ENCODE results near the gene ZNF264.
"Not testable (repeated sequence)": the region's sequence is repeated elsewhere in the genome, so short reads cannot be mapped to it uniquely, and the experiment has no call there.

The ZNF264 gene

GRCh38 chr19:57245959-57246358, 54.7 kb downstream of the ZNF264 start:
- DNase-seq = no peak

DNA sequence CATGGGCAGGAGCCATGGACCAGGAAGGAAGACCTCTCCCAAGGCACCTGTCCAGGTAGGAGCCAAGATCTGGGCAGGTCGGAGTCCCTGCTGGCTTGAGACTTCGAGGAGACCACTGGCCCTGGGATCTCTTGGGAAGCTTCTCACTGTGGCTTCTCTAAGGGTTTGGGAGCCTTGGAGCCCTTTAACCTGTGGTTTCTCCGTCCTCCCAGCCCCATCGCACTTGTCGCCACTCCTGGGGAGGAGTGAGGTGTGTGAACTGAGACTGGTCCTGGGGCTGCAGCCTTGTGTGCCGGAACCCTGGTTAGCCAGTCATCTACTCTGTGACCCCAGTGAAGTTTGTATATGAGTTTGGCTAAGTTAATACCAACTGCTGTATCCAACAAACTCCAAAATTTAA, 57.3 kb downstream of the ZNF264 start:
- no peak for DNase-seq

DNA sequence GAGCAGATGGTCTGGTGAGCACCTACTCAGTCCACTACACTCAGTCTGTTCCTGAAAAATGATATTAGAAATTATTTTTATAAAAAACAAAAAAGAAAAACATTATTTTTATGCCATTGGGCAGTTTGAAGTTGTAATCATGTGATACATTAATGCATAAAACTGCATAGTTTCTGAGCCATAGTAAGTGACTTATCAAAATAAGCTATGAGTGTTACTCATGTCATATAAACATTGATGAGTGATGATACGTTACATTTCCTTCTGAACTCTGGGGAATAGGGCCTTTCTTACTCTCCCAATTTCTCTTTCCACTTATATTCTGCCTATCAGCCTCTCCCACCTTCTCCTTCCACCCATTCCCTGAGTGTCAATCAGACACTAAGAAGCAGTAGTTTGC, 58.0 kb downstream of the ZNF264 start:
- no peak for DNase-seq

GRCh38 chr19:57253767-57254166, 62.5 kb downstream of the ZNF264 start:
- DNase-seq = not testable (repeated sequence)

GRCh38 chr19:57262044-57262443, 70.7 kb downstream of the ZNF264 start:
- no peak for DNase-seq

DNA sequence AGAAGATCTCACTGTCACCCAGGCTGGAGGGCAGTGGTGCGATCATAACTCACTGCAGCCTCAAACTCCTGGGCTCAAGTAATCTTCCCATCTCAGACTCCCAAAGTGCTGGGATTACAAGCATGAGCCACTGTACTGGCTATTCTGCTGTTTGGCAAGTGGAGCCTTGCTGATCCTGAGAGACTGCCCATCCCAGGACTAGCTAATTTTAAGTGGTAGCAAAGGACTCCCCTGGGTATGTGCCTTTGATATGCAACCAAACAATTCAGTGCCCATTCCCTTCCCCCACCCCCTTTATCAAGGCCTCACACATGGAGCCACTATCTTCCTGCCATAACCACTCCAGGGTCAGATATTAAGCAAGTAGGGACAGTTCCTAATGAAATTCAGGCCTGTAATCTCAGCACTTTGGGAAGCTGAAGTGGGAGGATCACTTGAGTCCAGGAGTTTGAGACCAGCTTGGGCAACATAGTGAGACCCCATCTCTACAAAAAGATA, 72.0 kb downstream of the ZNF264 start:
- DNase-seq = no peak

DNA sequence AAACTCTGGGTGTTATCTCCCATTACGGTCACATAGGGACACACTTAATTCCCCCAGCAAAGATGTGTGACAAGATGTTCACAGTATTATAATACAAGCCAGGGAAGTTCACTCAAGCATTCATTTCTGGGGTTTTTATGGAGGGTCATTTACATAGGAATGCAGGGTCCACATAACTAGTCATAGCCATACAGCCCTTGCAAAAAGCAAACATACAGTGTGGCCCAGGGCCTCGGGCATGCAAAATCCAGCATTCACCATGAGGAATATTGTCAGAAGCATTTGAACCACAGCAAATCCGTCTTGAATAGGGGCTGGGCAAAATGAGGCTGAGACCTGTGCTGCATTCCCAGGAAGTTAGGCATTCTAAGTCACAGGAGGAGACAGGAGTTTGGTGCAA, 76.0 kb downstream of the ZNF264 start:
- DNase-seq = no peak

DNA sequence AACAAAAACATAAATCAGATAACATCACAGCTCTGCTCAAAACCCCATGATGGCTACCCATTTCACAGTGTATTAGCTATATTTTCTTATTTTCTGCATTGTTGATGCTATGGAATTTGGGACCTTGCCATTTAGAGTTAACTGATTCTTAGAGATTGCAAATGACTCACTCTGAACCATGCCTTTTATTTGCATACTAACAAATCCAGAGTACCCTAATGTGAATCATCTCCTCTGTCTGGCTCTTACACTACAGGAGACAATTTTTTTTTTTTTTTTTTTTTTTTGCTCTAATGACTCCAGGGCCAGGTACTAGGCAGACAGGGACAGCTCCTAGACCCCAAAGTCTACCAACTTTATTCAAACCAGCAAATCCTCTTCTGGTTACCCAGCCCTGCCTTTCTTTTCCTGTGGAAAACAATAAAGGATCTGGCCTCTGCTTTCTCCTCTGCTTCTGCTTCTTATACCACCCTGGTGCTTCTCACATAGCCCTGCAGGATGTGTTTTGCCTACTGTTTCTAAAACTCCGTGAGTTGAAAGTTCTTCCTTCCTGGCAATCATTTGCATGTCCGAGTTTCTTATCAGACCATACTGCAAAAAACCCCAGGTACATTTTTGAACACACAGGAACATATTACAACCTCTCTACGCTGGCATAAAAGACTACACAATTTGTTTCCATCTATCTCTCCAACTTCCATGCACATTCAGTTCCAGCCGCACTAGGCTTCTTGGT, 78.4 kb downstream of the ZNF264 start:
- no peak for DNase-seq

GRCh38 chr19:57271280-57271679, 80.0 kb downstream of the ZNF264 start:
- no peak for DNase-seq

Measured in GDM1 (cell line).